DMS53 treated with DMSO at 0.1 percent for 48 hours (cell line): ENCODE measurements around the gene ADARB2.

Experiments
- DNase-seq: peaks from one replicate; lab custom pipeline; 2025; ENCODE audit not compliant: unreplicated experiment; lab: John Stamatoyannopoulos, UW

ADARB2 gene

DNA sequence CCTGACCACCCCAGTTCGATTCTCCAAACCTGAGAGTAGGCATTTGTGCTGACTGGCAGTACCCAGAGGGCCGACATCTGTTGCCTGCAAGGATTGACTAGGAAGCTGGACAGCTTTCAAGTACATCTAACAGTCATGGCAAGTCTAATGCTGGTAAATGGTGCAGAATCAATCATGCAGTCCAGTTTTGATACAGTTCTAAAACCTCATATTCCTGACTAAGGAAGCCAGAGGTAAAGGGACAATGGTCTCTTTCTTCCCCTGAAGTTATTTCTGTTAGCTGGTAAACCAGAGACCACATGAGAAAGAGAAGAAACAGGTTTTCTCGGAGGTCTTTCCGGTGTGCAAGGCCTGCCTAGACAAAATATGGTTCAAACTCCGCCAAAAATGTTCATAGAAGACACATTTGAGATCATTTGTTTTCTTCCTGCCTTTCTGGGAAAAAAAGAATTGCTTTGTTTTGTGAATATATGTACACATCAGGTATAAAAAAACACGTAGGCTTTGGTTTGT lies 584.0 kb downstream of the ADARB2 start:
- DNase-seq: no peak

DNA sequence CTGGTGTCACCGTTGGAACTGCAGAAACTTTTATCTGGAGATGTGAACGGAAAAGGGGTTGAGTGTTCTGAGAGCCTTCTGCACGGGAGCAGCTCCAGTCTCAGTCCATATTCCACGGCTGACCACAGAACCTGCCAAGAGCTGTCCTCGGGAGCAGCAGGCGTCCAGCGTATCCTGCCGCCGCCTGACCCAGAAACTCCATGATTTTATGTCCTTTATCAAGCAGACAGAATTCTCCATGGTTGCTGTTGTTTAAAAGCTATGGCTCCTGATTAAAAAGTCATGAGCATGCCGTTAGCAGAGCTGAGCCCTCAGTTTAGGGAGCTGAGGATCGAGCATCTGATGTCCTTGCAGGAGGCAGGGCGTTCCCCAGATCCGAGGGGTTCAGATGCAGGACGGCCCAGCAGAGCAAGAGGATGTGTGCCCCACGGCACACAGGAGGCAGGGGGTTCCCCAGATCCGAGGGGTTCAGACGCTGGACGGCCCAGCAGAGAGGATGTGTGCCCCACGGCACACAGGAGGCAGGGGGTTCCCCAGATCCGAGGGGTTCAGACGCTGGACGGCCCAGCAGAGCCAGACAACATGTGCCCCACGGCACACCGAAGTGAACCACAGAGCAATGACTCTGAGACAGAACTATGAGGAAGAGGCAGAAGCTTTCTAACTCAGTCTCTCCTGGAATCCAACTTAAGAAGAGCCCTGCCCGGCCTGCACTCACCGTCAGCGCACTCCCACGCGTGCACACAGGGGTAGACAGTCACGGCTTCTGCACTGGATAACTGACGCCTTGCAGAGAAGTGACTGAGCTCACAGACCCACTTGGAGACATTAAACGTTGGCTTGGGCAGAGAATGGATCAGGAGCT lies 584.7 kb downstream of the ADARB2 start:
- no peak for DNase-seq

DNA sequence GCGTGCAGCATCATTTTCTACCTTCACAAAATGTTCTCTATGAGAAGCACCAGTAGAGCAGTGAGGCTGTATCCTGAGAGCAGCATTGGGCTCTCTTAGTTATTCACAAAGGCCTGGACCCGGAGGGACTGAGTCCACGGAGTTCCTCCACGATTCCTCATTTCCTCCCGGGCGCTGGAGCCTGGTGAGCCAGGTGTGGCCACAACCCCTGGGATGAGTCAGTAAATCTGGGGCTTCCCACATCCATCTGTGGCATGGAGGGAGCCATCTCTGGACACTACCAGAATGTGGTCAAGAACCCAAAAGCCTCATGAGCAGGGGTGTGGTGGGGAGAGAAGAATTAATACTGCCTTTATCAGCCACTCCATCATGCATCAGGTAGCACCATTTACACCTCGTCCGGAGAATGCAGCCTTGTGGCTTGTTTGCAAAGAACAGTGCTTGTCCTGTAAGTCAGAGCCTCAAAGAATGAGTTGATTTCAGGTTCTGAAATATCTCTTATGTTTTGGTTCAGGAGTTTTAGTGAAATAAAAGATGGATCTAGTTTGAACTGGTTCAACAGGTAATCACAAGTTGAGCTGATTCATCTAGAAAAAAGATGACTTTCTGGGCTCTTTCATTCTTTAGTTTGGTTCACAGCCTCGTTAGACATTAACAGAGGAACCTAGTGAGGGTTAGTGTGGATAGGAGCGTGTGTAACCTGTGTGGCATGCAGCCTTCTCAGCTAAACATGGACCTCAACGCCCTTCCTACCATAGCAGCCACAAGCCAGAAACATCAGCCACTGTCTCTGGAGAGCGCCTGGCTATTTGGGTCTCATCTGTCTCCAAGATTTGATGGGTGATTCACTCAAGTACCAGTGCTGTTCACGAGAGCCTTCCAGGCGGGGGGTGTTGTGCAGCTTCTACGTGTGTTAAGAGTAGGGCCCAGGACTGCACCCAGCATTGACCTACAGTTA lies 586.0 kb downstream of the ADARB2 start:
- no peak for DNase-seq

DNA sequence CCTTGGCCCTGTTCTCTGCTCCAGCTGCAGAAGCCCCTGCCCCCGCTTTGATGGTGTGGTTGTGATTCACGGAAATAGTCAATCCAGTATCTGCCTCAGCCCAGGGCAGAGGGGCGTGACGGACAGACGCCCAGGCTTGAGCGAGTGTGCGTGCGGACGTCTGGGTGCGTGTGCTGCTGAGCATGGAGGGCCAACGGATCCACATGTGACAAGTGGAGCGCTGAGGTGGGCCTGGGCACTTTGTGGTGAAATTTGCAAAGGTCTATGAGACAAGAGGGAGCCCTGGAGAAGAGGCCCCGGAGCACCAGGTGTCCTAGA lies 586.7 kb downstream of the ADARB2 start:
- DNase-seq: no peak

DNA sequence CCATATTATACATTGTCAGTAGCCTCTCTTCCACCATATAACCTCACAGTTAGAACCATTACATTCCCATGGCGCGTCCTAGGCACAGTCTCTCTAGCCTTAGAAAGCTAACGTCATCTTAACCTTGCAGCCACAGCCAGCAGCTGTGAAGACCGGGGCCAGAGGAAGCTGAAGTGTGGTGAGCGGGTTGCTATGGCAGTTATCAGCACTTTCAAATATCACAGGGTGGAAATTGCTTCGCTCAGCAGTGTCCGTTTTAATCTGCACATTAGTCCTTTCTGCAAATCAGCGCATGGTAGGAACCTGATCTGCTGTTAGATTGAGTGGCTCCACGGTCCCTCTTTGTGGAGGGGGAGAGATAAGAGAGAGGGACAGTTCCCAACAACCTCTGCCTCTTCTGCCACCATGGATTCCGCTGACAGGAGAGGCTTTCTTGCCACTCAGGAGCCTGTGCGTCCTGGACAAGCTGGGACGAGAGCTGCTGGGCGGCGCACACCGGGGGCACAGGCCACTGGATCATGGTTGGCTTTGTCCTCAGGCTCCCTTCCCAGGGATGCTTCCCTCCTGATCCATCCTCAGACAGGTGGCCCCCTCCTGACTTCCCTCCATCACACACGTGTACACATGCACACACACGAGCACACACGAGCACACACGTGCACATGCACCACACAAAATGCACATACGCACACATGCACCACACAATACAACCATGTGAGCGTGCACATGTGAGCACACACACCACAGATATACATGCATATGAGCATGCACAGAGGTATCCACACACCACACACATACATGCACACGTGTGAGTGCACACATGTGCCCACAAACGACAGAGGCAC lies 587.3 kb downstream of the ADARB2 start:
- DNase-seq: no peak

DNA sequence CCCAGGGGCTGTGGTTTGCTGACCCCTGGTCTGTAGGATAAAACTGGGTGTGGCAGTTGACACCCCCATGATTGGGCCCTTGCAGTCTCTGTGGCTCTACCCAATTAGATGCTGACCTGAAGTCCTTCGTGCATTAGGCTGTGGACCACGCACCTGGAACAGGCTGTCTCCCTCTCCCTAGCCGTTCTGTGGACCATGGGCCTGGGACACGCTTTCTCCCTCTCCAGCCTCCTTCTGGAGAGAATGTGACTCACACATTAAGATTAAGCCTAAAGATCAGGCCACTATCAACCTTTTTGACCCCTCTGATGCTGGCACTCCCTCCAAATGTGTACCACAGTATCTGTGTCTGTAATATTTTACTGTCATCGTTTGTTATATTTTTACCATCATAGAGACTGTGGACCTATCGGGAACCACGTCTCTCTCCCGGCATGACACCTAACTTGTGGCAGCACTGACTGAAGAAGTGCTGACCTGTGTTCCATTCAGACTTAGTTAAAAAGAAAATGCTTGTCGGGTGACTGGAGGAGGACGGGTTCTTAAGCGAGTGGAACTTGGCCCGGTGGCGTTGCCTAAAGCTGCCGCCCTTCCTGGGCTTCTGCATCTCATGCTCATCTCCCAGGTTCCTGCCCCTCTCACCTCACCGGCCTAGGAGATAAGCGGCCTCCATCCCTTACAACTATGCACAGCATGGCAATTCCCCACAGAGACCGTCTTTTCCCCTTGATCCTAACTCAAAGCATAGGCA lies 588.3 kb downstream of the ADARB2 start:
- DNase-seq: no peak

DNA sequence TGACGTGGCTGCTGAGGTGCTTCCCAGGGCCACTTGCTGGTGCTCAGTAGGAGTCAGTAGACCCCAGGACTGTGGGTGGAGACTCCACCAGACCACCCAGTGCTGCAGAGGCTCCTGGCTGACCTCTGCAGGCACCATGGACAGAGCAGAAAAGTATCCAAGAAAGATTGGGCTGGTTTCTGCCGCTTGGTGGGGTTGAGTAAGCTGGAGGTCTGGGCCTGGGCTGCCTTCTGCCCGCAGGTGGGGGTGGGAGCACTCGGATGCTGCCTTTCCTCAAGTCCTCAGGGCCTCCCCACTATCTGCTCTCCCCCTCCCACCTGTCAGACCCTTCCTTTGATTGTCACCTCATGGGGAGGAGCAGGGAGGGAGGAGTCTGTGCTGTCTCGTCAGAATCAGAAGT lies 589.5 kb downstream of the ADARB2 start:
- no peak for DNase-seq

DNA sequence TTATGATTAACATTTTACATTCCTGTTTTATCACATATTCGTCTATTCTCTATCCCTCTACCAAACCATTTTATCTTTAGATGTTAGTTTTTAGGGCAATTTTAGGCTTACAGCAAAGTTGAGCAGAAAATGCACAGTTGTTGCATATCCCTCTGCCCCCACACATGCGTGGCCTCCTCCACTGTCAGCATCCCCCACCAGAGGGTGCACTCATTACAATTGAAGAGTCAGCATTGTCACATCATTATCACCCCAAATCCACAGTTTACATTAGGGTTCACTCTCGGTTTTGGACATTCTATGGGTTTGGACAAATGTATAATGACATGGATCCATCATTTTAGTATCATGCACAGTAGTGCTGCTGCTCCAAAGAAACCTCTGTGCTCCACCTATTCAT lies 594.7 kb downstream of the ADARB2 start:
- DNase-seq: no peak

DNA sequence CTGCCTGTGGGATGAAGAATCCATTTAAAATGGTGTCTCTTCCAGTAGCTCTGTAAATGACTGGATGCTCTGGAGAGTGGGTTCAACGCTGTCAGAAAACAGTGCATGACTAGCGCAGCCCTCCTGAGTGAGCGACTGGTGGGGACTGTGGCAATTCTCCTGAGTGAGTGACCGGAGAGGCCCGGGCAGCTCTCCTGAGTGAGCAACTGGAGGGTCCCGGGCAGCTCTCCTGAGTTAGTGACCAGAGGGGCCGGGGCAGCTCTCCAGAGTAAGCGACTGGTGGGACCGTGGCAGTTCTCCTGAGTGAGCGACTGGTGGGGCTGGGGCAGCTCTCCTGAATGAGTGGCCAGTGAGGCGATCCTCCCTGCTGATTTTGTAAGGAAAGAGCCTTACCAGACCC lies 595.6 kb downstream of the ADARB2 start:
- no peak for DNase-seq

DNA sequence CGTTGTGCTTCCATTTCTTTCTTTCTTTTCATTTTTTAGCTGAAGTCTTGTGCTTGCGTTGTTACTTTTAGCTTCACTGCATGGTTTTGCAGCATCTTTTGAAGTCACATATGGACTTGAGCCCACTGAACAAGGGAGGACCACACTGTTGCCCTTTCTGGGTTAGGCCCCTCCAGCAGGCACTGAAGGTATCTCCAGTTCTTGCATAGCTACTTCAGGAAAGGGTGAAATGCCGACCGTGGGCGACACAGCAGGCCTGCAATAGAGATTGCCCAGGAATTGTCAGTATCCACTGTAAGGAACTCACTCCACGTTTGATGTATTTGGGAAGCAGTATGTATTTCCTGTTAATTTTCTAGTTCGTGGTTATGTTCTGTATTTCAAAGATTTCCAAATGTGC lies 596.1 kb downstream of the ADARB2 start:
- DNase-seq: no peak

DNA sequence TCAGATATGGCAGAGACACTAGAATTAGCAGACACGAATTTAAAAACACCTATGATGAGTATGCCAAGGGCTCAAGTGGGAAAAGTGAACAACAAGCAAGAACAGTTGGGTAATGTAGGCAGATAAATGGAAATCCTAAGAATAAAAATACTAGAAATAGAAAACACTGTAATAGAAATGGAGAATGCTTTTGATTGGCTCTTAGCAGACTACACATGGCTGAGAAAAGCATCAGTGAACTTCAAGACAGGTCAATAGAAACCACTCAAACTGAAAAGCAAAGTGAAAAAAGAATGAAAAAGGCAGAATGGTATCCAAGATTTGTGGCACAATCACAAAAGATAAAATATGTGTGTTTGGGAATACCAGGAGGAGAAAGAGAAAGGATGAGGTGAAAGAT lies 598.8 kb downstream of the ADARB2 start:
- no peak for DNase-seq

DNA sequence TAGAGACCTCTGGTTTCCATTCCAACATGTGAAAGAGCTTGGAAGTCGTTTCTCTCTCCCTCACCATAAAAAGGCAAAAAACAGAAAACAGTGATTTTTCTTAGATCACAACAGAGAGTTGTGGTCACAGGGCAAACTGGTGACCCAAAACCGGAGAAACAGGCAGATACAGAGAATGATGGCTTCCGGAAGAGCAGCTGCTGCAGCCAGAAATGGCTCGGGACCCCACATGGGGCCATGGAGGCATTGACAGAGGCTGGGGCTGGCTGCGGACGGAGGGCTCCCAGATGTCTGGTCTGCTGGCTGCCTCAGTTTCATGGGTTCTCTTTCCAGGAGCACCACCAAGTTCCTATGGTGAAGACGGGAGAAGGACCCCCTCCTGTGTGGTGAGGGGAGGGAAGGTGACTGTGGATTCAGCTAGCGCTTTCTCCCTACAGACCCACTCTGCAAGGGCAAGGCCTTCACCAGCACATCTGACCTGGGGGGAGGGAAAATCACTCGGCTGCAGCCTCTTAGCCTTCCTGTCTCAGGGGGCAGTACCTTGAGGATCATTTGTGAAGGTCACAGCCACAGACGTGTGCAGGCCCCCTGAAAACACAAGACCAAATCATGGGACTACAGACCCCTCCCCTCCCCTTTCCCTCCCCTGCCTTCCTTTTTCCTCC lies 599.7 kb downstream of the ADARB2 start:
- no peak for DNase-seq

DNA sequence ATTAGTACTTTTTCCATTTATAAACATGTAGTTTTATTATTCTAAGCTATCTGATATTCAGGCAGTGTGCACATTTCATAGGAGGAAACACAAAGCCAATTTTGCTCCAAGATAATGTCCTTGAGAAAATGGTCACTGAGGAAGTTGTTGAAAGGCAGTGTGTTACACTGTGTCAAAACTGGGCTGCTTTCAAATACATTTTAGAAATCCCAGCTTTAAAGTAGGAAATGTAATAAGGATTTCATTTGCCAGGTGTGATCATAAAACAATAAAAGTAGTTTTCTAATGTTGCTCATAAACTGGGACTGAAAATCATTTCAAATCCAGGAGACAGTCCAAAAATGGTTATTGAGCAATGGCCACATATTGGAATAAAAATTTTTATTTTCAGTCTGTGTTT lies 601.1 kb downstream of the ADARB2 start:
- DNase-seq: no peak

DNA sequence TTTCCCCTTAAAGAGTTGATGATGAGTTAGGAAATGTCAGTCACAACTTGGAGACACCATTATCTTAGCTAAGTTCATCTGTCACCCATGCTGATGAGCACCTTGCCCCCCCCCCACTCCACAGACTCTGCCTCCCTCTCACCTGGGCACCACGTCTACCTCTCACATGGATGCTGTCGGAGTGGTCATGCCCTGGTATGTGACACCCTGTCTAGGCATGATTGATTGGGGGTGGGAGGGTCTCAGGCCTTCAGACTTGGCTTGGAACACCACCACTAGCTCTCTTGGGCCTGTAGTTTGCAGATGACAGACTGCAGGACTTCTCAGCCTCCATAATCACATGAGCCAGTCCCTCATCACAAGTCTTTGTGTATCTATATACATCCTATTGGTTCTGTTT lies 603.2 kb downstream of the ADARB2 start:
- no peak for DNase-seq

DNA sequence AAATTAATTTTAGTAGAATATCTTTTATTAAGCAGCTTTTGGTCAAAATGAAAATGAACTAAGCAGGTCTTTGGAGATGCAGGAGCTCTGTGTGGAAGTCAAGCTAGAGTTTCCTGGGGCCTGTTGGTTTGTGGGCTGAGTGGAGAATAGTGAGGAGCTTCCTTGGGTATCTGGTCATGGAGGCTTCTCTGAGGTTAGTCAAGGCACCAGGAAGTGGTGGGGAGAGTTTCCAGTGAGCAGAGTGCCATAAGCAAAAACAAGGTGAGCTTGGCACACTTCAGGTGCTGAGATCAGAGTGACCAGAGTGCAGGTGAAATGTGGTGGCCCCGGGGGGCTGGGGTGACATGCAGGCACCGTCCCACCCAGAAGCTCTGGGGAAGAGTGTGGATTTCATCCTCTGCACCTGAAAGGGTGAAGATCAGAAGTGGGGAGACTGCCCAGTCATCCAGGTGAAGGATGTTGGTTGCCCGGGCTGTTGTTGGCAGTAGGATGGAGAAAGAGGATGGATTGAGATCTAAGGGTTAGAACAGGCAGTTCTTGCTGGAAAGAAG lies 603.8 kb downstream of the ADARB2 start:
- DNase-seq: no peak

DNA sequence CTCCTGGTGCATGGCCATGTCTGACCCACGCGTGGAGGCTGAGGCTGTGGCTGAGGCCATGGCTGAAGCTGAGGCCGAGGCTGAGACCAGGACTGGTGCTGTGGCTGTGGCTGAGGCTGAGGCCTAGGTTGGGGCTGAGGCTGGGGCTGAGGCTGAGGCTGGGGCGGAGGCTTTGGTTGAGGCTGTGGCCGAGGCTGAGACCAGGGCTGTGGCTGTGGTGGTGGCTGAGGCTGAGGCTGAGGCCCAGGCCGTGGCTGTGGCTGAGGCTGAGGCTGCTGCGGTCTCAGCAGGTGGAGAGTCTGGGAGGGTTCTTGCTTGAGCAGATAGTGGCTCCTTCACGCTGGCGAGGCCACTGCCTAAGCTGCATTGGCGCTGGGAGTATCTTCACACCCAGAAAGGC lies 604.7 kb downstream of the ADARB2 start:
- DNase-seq: no peak

DNA sequence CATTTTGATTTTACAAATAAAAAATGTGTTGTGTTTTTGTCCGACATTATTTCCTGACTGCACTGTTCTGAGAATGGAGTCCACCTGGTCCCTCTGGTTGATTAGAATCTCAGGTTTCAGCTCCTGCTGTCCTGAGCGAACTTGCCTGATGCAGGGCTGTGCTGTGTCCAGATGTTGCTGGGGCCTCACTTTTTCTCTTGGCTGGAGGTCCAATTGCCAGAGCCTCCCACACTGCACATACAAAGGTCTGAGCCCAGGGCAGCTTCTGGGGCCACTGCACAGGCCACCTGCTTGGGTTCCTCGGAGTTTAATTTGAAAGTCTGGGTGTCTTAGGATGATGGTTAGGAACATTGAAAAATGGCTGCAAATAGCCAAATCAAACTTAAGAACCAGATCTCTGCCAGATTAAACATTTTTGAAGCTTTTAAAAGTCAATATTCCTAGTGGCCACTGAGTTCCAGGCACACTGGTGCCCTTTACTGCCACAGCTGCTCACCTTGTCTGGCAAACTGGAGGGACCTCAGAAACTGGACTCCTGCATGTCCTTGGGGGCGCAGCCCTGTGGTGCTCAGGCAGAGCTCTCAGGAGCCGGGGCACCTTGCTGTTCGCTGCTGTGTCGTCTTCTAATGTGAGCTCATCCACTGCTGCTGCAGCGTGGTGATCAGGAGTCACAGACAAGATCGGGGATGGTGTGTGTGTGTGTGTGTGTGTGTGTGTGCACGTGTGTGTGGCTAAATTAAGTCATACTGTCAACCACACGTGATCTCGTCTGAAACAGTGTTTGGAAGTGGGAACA lies 606.1 kb downstream of the ADARB2 start:
- no peak for DNase-seq

DNA sequence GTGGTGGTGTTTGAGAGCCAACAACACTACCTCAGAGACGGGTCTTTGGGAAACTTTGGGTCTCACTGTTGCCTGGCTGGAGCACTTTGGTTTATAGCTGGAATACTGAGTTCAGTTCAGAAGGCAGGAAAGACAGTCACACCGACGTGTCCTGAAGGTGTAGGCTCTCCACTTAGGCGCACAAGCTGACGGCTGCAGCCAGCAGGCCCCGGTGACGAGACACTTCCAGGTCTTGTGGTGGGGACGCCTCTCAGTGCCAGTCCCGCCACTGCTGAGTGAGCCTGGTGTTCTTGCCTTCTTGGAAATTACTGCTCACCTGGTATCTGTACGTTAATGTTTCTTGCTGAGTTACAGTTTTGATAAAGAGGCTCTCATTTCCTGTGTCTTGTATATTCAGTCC lies 607.1 kb downstream of the ADARB2 start:
- no peak for DNase-seq

DNA sequence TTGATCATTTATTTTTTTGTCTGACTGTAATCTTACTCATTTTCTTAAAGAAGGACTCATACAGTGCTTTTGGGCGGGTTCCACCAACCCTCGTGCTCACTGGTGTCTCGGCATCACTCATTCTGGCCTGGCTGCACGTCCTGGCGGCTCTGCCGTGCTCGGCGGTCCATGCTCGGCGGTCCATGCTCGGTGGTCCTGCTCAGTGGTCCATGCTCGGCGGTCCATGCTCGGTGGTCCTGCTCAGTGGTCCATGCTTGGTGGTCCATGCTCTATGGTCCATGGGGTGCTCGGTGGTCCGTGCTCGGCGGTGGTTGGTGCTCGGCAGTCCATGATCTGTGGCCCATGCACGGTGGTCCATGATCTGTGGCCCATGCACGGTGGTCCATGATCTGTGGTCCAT lies 608.7 kb downstream of the ADARB2 start:
- DNase-seq: no peak
